Measurements from ENCODE around the gene PIK3AP1.

DNA sequence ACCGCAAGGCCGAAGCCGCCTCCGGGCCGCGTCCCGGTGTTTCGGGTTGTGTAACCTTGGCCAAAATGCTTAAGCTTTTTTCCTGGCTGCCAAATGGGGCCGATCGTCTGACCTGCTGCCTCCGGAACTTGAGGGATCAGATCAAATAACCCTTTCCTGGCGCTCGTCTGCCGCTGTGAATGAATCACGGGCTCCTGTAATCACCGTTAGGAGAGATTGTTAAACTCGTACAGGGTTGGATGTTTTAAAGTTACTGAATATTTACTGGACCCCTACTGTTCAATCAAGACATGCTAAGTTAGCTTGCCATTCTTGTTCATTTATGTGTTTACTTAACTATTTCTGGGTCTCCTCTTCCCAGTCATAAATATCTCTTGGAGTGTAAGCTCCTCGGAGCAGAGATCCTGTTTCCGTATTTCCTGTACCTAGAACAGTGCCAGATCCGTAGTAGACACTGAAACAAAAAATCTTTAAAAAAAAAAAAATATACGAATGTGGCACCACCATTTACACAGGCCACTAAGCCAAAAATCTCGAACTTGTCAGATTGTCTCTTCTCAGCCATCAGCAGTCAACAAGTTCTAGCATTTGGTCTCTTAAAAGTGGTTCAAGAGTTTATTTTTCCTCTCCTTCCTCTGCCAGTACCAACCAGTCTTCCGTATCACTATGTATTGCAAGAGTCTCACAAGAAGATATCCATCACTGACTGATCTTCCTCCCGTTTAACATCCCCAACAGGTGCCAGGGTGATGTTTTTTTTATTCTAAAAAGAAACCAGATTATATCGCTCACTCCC lies 132.9 kb downstream of the PIK3AP1 start:
- TF ChIP-seq POLR2A (IDR thresholded peaks at IDR 0.05; ENCODE audit: low read depth) = no peak
- no peak for TF ChIP-seq EP300 (IDR thresholded peaks at IDR 0.05)
- TF ChIP-seq, protein P1, sequence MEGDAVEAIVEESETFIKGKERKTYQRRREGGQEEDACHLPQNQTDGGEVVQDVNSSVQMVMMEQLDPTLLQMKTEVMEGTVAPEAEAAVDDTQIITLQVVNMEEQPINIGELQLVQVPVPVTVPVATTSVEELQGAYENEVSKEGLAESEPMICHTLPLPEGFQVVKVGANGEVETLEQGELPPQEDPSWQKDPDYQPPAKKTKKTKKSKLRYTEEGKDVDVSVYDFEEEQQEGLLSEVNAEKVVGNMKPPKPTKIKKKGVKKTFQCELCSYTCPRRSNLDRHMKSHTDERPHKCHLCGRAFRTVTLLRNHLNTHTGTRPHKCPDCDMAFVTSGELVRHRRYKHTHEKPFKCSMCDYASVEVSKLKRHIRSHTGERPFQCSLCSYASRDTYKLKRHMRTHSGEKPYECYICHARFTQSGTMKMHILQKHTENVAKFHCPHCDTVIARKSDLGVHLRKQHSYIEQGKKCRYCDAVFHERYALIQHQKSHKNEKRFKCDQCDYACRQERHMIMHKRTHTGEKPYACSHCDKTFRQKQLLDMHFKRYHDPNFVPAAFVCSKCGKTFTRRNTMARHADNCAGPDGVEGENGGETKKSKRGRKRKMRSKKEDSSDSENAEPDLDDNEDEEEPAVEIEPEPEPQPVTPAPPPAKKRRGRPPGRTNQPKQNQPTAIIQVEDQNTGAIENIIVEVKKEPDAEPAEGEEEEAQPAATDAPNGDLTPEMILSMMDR (IDR thresholded peaks at IDR 0.05) = no peak
- no peak for TF ChIP-seq POLR2AphosphoS5 (IDR thresholded peaks at IDR 0.05)
